Dermis blood vessel endothelial cell (primary cell): Measurements from ENCODE around the gene KRABD2.
"Not testable (repeated sequence)": the region's sequence is repeated elsewhere in the genome, so short reads cannot be mapped to it uniquely, and the experiment has no call there.

ENCODE experiments used
- DNase-seq: peaks from one replicate; pipeline ENCODE4 v3.0.0; 2010

The KRABD2 gene

GRCh38 chr17:8376271-8377067, at the start of gene KRABD2:
TSS of gene KRABD2 (minus strand) at chr17:8376704.
- peak; percentile 94 for DNase-seq

DNA sequence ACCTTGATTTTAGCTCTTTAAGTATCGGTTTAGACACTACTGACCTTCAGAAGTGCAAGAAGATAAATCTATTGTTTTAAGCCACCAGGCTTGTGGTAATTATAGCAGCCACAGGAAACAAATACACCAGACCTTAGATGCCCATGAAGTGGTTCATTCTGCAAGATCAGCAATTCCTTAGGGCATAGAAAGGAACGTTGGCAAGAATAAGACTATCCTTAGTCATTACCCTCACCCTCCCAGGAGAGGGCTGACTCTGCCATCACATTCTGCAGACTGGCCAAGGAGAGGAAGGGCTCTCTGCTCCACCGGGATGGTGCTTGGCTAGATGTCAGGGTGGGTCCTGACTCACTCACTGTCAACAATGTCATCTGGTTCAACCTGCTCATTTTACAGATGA, 45.1 kb upstream of the KRABD2 start:
- peak; percentile 29 for DNase-seq

DNA sequence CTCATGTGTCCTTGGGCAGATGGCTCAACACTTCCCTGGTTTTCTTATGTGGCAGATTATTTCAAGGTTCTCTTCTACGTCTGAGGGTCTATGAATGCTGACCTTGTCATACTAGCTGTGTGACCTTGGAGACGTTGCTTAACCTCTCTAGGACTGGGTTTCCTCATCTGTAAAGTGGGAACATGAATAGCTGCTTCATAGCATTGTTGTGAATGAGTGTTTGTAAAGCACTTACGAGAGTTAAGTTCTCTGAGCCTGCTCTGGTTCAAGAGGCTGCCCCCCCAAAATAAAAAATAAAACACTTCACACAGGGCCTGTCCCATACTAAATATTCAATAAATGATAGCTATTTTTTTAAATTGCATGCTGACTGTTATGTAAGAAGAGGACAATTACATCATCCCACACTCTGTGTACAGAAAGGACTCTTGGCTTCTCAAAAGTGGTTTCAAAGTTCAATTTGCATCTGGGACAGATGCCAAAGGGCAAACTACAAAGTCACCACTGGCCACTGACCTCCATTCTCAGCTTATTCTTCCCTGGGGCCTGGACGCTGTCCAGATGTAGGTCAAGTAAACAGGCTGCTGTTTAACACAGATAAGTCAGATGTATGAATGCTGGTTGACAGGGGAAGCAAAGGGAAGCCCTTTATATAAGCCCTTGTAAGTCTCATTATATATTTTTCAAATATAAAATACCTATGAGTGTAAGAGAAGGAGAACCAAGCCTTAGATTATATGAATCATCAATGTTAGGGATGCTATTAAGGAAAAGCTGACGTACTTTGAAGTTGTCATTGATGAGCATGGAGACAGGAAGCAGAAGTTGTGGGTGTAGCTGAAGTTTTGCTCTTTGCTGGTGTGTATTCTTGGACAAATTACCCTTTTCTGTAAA, 43.8 kb upstream of the KRABD2 start:
- DNase-seq: peak; percentile 86

GRCh38 chr17:8419305-8419704, 42.8 kb upstream of the KRABD2 start:
- DNase-seq: no peak

DNA sequence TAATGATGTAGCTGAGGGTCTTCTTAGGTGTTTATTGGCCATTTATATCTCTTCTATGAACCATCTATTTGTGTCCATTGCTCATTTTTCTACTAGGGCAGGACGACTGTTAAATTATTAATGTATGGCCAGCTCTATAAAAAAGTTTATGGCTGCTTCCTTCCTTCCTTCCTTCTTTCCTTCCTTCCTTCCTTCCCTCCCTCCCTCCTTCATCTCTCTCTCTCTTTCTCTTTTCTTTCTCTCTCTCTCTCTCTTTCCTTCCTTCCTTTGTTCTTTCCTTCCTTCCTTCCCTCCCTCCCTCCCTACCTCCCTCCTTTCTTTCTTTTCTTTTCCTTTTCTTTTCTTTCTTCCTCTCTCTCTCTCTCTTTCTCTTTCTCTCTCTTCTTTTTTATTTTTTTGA, 42.0 kb upstream of the KRABD2 start:
- no peak for DNase-seq

DNA sequence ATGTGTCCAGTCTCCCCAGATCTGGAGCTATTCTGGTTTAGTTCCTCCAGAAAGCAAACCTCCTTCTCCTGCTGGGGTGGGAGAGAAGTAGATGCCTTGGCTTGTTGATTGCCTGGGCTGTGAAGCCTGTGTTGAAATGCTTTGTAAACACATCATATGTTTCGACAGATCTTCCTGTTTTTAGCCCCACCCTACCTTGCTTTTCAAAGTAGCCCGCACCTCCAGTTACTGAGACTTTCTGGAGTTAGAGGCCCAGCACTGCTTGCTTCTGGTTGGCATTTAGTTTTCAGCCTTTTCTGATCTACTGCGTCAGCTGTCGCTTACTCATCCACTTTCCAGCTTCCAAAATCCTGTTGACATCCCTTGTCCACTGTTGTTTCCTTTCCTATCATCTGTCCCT, 41.3 kb upstream of the KRABD2 start:
- DNase-seq: no peak

- DNase-seq: no peak
Observed at GRCh38 chr17:8413938-8414337, 37.4 kb upstream of the KRABD2 start.

- DNase-seq: no peak
Observed at GRCh38 chr17:8413328-8413727, 36.8 kb upstream of the KRABD2 start.

DNA sequence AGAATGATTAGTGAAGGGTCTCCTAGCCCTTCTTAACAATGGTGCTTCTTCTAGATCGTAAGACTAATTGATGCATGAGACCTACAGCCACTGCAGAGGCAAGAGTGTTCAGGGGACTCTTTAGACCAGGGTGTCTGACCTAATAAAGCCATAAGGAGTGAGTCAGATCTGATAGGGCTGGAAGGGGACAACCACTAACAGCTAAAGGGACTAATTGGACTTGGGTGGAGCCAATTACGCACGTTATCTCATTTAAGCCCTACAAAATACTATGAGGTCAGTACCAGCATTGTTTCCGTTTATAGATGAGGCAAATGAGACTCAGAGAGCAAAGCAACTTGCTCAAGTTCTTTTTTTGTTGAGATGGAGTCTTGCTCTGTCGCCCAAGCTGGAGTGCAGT, 35.6 kb upstream of the KRABD2 start:
- DNase-seq: no peak

DNA sequence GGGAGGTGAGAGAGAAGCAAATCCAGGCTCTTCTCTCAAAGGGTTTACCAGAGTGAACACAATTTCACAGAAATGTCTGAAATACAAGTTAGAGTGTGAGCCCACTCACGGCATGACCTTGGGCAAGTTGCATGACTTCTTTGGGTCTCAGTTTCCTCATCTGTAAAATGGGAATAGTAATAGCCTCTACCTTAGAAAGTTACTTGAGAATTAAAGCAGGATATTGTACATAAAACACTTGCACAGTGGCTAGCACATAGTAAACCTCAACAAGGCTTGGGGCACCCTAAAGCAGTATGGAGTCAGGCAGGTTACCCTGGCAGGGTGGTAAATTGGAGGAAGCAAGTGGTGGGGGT, 34.4 kb upstream of the KRABD2 start:
- no peak for DNase-seq

DNA sequence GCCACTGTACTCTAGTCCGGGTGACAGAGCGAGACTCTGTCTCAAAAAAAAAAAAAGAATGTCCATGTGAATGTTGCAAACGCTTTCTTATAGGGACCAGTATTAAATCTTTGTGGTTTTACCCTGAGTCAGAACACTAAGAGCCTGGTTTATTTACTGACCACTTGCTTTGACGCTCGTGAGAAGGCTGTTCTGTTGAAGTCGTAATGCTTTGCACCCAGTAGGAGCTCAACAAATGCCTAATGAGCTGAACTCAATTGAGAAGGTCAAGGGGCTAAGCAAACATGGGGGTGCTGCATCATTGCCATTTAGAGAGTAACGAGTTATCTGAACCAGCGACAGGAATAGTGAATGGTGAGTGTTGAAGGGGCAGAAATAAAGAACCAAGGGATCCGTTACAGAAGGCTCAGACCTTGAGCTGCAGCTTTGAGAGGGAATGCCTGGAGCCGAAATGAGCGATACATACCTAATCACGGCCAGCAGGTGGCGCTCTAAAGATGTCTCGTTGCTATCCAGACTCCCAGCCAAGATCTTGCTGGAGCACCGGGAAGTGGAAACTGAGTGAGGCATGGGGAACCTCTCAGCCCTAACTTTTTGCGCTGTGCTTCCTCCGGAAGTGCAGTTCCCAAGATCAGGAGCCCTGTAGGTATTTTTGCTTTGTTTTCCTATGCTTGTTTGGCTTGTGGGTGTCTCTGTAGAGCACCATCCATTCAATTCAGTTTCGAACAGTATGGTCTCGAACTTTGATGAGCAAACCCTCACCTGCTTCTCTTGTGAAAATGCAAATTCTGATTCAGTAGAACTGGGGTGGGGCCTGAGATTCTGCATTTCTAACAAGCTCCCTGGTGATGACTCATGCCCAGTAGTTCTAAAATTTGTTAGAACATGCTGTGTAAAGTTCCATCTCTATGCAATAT, 33.7 kb upstream of the KRABD2 start:
- peak; percentile 93 for DNase-seq

DNA sequence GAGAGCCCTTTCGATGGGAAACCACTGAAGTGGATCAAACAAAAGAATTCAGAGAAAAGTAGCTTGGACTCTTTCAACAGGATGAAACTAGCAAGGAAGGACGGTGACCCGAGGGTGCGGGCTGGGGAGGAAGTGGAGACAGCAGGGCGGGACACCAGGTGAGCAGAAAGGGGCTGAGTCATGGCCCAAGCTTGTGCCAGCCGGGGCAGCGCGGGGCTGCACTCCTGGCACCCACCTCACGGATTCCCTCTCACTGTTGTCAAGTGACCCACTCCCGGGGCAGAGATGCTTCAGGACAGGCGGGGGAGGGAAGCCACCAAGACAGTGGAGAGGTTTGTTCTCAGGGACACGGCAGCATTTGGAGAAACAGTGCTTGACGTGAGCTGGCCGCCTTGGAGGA, 31.9 kb upstream of the KRABD2 start:
- no peak for DNase-seq

DNA sequence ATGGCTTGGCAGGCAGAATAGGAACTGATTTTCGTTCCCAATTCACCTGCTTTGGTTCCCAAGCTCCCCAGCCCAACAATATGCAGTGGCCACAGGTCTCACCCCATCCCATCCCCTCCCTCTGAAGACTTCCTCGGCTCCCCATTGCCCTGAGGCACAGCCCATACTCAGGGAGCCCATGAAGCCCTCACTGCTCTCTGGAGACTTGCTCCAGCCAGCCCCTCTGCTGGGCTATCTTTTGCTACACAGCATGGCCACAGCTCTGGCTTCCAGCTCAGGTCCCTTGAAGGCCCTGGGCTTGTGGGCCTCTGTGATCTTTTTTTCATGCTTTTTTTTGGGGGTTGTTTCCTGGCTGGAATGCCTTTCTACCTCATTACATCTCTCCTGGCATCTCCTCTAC, 29.7 kb upstream of the KRABD2 start:
- no peak for DNase-seq

DNA sequence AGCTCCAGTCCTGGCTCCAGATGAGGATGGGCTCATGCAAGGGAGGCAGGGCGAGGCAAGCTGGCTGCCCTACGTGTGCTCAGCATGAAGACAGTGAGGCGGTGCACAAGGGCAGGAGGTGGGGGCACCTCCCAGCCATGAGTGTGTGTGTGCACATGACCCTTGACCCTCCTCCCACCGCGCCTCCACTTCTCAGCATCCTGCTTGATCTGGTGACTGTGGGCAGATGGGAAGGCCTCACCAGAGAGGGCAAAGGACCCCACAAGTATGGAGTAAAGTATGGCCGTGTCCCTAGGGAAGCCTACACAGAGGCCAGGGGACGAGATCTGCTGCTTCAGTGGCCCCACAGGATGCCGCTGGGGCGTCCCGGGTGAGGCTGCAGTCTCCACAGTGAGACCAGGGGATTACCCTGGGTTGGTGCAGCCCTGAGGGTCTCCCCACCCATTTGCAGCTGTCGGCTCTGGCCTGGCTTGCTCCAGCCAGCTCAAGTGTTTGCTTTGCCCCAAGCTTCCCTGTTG, 29.1 kb upstream of the KRABD2 start:
- no peak for DNase-seq

DNA sequence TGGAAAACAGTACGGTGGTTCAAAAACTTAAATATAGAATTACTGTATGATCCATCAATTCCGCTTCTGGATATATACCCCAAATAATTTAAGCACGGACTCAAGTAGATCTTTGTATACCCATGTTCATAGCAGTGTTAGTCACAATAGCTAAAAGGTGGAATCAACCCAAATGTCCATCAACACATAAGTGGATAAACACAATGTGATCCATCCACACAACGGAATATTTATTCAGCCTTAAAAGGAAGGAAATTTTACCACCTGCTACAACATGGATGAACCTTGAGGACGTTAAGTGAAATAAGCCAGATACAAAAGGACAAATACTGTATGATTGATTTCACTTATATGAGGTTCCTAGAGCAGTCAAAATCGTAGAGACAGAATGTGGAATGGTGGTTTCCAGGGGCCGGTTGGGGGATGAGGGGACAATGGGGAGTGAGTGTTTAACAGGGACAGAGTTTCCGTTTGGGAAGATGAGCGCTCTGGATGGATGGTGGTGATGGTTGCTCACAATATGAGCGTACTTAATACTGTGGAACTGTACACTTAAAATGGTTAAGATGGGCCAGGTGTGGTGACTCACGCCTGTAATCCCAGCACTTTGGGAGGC, 26.5 kb upstream of the KRABD2 start:
- DNase-seq: peak; percentile 34

- no peak for DNase-seq
Observed at GRCh38 chr17:8401107-8401506, 24.6 kb upstream of the KRABD2 start.

GRCh38 chr17:8398980-8399379, 22.5 kb upstream of the KRABD2 start:
- DNase-seq: no peak

GRCh38 chr17:8397636-8398035, 21.1 kb upstream of the KRABD2 start, which contains the start of gene RNF222:
TSS of gene RNF222 (minus strand) at chr17:8397827. CDS start at chr17:8393461, 4,366 bp downstream.
- no peak for DNase-seq

DNA sequence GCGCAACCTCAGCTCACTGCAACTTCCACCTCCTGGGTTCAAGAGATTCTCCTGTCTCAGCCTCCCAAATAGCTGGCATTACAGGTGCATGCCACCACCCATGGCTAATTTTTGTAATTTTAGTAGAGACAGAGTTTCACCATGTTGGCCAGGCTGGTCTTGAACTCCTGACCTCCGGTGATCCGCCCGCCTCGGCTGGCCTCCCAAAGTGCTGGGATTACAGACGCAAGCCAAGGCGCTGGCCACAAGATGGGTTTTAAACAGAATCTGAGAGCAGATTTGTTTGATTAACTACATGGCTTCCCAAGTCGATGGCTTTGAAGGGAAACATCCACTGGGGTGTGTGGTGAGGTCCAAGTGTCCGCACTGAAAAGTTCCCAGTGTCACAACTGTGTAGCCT, 18.0 kb upstream of the KRABD2 start:
- not testable (repeated sequence) for DNase-seq

DNA sequence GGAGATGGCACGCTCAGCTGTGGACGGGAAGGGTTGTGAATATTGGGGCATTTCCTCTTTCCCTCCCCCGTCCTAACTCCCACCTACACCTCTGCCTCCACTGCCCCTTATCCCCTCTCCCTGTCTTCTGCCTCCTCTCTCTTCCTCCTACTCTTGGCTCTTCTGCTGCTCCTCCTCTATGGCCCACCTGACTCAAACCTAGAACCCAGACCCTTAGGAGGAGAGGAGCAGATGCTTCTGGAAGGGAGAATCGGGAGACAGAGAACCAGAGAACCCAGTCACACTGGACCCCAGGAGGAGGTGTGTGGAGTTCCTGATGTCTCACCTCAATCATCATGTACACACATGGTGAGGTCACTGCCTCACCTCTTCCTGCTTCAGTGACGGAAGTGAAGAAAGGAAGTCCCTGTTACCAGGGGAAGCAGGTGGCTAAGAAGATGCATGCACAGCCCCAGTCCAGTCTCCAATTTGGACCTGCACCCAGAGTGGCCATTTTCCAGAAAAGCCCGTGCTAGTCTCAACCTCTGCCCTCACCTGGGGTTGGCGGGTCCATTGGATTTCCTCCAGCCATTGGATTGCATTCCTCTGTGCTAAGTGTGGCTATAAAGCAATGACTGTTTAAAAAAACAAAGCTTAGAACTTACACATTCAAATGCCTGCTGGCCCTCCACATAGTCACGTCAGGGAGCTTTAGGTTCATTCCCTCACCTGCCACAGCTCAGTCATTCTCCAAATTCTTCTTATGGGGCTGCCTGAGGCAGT, 17.1 kb upstream of the KRABD2 start:
- peak; percentile 26 for DNase-seq
